GM12891 (cell line): Measurements from ENCODE around the gene FGF6.

Experiments
- PAX5 ChIP-seq: IDR thresholded peaks from 2 replicates; pipeline ENCODE4 v1.6.1; 2011; ENCODE audit warnings: low read length, moderate library complexity, mild to moderate bottlenecking; ENCODE audit not compliant: insufficient read depth, severe bottlenecking
- POLR2A ChIP-seq: IDR thresholded peaks from 2 replicates; pipeline ENCODE4 v1.6.1; 2011; ENCODE audit warnings: low read depth, low read length, control low read depth
- POLR2AphosphoS5 ChIP-seq: IDR thresholded peaks from 2 replicates; pipeline ENCODE4 v1.6.1; 2011; ENCODE audit warnings: low read depth, low read length, control low read depth
- POU2F2 ChIP-seq: IDR thresholded peaks from 2 replicates; pipeline ENCODE4 v1.6.1; 2011; ENCODE audit warnings: low read depth, mild to moderate bottlenecking, control low read depth, low read length, moderate library complexity
- SPI1 ChIP-seq: IDR thresholded peaks from 2 replicates; pipeline ENCODE4 v1.6.1; 2011; ENCODE audit warnings: low read depth, low read length, control low read depth
- TAF1 ChIP-seq: IDR thresholded peaks from 2 replicates; pipeline ENCODE4 v1.6.1; 2011; ENCODE audit warnings: low read depth, low read length, control low read depth

GRCh38 chr12:4434301-4434700 lies 11.3 kb downstream of the FGF6 start:
- no peak for TF ChIP-seq POLR2A
- no peak for TF ChIP-seq TAF1
- no peak for TF ChIP-seq POLR2AphosphoS5
- no peak for TF ChIP-seq SPI1
- no peak for TF ChIP-seq POU2F2
- no peak for TF ChIP-seq PAX5
